Activated T-cell treated with anti-CD3 and anti-CD28 coated beads, Interleukin-2, amount 50 U/mL, for 48 hours (primary cell): Measurements from ENCODE around the gene AP2M1.
"Not testable (repeated sequence)": the region's sequence is repeated elsewhere in the genome, so short reads cannot be mapped to it uniquely, and the experiment has no call there.

ENCODE experiments used
- DNase-seq, 2 experiments: peaks; one replicate each; pipeline ENCODE4 v3.0.0-alpha.2; 2020

The AP2M1 gene

DNA sequence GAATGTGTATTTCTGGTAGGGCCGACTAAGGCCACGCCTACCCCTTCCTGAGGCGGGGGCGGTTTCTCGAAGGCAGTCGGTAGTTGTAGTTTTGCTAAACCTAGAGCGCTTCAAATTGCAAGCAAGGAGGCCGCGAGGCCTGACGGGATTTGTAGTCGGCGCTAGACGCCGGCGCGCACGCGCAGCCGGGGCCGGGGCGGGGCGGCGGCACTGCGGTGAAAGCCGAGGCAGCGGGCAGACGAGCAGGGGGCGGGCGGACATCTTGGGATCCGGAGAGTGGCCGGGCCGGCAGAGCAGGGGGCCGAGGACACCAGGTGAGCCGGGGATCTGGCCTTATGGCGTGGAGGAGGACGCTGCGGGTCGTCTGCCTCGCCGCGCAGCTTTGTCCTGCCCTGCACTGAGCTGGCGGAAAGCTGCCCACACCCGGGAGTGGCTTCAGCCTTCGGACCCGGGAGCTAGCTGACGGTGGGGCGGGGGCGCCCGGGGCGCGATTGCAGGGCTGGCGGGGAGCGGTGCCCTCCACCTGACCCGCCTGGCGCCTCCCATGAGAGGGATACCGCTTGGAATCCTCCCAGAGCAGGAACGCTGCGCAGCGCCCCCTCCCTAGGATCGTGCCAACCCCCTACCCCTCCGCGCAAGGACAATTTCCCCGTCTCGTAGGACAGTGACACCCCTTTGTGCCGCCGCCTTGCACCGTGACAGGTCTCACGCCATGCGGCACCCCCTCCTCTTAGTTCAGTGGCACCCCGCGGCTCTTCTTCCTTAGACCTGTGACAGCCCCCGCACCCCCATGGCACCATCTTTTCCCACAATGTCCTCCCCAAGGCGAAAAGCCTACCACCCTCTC, at the start of gene AP2M1:
Gene AP2M1, plus strand, starts transcription at position 210 of the 847 bp plus-strand sequence. CDS start 2,139 bp downstream, outside the sequence.
- DNase-seq: peak; percentile 97 to 98

DNA sequence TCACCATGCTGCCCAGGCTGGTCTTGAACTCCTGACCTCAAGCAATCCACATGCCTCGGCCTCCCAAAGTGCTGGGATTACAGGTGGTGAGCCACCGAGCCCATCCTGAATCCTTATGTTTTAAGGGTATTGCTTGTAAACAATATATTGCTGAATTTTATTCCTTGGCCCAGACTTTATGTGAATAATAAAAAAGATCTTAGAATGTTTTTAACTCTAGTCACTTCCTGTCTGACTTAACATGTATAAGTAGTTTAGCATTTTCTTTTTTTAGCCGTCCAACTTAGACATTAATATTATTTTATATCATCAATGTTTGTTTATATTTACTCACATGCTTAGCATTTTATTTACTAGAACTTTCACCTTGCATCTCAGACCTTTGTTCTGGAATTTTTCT, 48.6 kb upstream of the AP2M1 start:
- no peak for DNase-seq

DNA sequence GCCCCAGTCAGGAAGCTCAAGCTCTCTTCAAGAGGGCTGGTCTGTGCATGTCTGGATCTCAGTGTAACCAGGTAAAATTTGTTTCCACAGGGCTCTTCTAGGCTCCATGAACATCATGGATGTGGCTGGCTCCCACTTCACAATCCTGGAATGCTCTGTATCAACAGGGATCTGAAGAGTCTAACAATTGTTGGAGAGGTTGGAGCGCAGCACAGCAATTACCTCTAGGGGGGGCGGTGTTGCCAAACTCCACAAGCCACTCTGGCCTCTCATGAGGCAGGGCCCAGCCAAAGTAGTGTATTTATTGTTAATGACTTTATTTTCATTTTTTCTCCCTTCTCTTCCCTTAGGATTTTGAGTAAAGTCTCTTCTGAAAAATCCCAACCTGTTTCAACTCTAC, 45.6 kb upstream of the AP2M1 start:
- no peak for DNase-seq

DNA sequence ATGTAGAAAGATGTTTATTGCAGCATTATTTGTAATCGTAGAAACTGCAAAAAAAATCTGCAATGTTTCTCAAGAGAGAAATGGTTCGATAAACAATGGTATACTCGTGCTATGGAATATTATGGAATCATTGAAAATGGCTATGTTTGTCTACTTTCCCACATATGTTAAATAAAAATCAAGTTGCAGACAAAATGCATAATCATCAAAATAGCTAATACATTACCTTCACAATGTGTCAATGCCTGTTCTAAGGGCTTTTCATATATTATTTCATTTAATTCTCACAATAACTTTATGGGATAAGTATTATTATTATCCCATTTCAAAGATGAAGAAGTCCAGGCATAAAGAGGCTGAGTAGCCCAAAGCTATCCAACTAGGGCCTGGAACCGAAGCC, 41.7 kb upstream of the AP2M1 start:
- DNase-seq: no peak

DNA sequence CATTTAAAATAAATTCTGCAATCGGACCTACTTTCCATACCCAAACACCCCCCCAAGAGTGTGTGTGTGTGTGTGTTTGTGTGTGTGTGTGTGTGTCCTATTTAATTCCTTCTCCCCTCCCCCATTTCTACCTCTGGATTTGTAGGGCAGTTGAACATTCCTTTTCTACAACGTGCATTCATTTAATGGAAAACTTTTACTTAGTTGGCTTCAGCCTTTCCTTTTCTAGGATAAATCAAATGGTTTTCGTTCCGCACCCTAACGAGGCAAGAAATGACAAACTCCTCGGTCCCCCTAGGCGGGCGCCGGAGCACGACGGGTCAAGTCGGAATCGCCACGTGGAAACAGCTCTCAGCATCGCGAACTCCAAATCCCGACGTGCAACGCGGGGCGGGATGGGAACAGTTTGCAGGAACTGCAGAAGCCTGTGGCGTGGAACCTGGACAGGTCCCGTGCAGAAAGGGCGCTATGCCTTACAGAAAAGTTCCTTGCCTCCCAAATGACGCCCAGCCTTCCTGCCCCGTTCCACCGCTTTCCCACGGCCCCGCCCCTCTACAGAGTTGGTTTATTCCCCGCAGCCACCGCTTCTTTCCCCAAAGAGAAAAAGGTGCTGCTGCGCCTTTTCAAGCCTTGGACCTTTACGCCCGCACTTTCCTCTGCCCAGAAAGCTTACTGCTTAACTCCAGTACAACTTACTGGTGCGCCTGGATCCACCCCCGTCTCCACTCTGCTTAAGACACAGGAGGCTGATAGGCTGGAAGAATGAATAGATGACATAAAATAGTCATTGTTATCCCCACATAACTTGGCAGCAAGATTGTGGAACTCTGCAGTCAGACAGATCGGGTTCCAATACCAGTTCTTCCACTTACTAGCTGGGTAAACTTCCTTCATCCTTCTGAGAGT, 40.6 kb upstream of the AP2M1 start:
- DNase-seq: peak; percentile 77

DNA sequence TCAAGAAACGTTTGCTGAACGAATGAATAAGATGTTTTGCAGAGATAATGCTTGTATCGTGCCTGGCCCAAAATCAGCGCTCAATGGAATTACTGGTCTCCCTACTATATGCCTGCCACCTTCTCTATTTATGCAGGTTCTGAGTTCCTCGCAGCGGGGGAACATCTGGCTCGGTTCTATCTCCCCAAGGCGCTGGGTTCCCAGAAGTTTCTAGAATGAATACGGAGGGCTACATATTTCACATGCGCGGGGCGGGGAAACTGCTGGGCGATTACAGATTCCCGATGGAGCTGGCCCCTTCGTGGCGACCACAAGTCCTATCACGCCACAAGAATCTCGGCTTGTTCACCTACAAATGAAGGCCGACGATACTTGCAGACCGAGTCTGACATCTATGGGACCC, 39.9 kb upstream of the AP2M1 start:
- DNase-seq: no peak

DNA sequence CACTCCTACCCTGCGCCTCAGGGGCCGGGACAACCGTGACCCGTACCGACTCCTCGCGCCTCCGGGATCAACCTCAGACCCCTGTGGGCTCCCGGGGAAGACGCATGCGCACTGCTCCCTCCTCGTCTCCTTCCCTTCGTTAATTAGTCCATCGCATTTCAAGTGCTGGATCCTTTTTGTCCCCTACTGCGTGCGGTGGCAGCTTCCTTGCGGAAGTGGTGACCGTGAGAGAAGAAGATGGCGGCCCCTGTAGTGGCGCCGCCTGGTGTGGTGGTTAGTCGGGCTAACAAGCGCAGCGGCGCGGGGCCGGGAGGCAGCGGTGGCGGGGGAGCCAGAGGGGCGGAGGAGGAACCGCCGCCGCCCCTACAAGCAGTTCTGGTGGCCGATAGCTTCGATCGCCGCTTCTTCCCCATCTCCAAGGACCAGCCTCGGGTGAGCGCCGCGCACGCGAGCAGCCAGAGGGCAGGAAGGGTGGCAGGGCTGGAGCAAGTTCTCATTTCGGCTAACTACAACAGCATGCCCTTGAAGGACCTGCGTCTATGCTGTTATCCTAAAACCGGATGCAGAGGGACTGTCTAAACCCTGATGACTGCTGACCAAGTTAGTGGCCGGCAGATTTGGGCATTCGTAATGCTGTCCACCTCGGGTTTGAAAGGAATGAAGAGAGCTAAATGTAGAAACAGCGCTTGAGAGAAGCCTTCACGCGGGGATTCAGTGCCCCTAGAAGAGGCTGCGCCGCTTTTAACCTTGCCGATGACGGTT, 39.3 kb upstream of the AP2M1 start, which contains the start of gene EIF2B5:
Gene EIF2B5, plus strand, starts transcription at position 210 of the 762 bp plus-strand sequence. Its CDS starts 28 bp downstream, at position 238.
- peak; percentile 90 for DNase-seq

DNA sequence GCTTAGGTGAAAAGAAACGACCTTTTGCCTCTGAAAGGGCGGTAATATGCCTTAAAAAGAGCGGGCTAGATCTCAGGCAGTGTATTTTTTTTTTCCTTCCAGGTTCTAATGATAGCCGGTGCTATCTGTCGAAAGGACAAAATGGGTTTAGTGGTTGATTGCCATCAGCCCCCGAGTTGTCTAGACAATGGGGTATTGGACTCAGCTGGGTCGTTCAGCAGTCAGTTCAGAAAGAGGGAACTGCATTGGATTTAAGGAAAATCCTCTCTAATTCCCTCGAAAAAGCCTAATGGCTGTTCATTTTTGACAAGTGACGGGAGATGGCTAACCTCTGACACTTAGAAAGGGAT, 38.8 kb upstream of the AP2M1 start:
- no peak for DNase-seq

DNA sequence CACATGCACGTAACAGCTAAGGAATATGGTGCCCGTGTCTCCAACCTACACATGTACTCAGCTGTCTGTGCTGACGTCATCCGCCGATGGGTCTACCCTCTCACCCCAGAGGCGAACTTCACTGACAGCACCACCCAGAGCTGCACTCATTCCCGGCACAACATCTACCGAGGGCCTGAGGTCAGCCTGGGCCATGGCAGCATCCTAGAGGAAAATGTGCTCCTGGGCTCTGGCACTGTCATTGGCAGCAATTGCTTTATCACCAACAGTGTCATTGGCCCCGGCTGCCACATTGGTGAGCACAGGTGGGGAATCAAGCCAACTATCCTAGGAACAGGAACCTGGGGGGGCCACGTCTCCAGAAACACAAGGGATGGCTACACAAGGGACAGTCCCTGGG, 34.2 kb upstream of the AP2M1 start:
- DNase-seq: no peak

DNA sequence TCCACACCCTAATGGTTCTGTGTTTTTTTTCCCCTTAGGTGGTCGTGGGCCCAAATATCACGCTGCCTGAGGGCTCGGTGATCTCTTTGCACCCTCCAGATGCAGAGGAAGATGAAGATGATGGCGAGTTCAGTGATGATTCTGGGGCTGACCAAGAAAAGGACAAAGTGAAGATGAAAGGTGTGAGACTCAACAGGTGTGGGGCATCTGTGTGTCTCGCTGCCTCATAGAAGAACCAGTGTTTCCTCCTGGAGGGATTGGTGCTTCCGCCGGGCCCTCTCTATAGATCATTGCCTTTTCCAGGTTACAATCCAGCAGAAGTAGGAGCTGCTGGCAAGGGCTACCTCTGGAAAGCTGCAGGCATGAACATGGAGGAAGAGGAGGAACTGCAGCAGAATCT, 32.5 kb upstream of the AP2M1 start:
- no peak for DNase-seq

DNA sequence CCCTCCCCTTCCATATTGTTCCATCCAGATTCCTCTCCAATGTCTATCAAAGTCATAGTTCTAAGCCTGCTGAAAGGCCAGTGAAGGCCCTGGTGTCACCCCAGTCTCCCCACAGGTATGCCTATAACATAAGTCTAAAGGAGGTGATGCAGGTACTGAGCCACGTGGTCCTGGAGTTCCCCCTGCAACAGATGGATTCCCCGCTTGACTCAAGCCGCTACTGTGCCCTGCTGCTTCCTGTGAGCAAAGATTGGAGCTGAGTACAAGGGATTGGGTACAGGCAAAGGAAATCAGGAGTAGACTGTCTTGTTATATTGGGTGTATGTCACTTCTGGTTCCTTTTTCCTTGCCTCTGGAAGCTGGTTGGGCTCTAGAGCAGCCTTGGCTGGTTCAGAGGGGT, 31.3 kb upstream of the AP2M1 start:
- no peak for DNase-seq

DNA sequence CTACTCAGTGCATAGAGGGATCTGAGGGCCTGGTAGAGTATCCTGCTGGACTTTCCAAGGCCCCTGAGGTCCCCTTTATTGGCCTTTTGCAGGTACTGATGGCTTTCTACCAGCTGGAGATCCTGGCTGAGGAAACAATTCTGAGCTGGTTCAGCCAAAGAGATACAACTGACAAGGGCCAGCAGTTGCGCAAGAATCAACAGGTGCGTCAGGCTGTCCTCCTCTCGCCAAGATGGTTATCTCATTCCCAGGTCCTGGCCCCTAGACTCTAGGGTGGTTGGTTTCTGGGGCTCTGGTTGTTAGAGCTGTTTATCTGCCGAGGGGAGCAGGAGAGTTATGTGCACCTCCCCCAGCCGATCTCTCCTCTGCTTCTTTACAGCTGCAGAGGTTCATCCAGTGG, 30.1 kb upstream of the AP2M1 start:
- DNase-seq: no peak

DNA sequence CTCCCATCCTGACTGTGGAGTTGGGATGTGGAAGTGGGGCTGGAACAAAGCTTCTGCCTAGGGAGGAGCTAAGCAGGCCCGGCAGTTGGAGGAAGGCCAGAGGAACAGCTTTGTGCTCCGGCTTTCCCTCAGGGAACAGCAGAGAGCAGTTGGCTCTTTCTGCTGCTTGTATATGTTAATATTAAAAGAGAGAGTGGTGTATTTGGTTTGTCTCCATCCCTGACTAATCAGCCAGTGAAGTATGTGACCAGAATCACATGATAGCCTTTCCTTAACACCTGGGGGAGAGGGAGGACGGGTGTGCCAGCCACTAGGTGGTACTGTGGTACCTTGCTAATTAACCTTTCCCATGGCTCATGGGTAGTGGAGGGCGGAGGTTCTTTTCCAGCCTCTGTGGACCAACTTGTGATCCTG, 29.5 kb upstream of the AP2M1 start:
- DNase-seq: peak in 1 of 2 experiments; percentile 38

DNA sequence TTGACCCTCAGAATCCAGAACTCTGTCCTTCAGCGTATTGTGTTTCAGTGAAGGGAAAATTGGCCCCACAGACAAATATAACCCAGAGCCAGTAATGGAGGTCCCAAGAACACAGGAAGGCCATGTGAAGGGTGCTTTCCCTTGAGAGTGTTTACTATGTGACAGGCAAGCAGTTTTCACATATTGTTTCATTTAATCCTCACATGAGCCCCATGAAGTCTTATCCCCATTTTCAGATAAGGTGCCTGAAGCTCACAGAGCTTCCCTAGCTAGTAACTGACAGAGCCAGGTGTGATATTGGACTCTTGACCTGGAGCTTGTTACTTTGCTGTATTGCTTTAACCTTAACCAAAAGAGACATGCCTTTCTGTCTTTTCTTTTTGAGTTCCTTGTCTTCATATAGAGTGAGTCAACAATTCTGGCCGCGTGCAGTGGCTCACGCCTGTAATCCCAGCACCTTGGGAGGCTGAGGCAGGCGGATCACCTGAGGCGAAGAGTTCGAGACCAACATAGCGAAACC, 28.8 kb upstream of the AP2M1 start:
- no peak for DNase-seq

DNA sequence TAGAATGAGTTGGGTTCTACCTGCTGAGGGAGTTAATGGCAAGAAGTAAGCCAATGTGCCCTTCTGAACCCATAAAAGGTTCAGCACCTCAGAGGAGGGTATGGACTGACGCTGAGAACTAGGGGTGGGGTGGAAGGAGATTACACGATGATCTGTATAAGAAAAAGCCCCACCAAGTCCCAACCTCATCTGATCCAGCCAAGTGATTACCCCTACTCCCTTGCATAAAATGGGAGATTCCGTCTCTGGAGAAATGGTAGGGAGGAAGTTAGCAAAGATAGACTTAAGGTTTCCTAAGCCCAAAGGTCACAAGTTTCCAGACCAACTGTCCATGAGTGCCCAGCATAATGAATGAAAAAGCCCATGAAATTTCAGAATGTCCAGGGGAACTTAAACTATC, 26.6 kb upstream of the AP2M1 start:
- DNase-seq: no peak

DNA sequence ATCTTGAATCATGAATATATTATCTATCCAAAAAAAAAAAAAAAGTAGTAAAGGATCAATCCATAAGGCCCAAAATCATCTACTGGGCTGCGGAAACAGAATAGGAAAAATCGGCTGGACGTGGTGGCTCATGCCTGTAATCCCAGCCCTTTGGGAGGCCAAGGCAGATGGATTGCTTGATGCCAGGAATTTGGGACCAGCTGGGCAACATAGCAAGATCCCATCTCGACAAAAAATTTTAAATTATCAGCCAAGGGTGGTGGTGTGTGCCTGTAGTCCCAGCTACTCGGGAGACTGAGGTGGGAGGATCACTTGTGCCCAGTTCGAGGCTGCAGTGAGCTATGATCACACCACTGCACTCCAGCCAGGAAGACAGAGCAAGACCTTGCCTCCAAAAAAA, 25.5 kb upstream of the AP2M1 start:
- DNase-seq: no peak

DNA sequence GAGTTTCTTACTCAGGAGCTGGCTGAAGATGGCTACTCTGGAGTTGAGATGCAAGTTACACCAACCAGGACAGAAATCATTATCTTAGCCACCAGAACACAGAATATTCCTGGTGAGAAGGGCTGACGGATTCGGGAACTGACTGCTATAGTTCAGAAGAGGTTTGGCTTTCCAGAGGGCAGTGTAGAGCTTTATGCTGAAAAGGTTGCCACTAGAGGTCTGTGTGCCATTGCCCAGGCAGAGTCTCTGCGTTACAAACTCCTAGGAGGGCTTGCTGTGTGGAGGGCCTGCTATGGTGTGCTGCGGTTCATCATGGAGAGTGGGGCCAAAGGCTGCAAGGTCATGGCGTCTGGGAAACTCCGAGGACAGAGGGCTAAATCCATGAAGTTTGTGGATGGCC, 24.9 kb upstream of the AP2M1 start:
- not testable (repeated sequence) for DNase-seq

DNA sequence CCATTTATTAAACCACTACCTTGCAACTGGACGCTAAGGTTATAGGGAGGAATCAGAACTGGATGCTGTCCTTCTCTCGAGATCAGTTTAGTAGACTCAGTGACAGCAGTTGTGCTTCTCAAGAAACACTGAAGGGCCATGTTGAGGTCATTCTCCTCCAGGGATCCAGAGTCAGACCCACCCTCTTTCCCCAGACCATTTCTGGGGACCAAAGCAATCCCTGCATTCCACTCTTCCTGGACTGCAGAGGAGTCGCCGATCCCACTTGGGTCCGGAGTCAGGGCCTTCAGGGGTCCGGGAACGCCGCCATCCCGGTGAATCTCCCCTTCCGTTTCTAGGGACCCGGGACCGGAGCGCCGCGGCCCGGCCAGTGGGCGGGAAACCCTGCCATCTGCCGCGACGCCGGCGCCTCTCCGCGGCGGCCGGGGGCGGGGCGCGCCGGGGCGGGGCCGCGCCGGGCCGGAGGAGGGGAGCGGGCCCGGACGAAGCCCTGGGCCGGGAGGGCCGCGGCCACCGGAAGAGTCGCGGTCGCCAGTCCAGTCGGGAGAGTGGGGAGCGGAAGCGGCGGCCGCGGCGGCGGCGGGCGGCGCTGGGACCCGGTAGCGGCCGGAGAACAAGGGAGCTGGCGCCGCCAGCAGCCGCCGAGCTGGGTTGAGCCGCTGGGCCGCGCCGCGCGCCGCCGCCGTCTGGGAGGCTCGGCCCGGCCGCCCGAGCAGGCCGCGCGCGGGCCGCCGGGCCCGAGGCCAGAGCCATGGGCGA, 19.6 kb upstream of the AP2M1 start, which contains the start of gene DVL3:
Gene DVL3, plus strand, starts transcription at position 493 of the 759 bp plus-strand sequence. Its CDS starts 259 bp downstream, at position 752.
- DNase-seq: peak; percentile 63 to 72

DNA sequence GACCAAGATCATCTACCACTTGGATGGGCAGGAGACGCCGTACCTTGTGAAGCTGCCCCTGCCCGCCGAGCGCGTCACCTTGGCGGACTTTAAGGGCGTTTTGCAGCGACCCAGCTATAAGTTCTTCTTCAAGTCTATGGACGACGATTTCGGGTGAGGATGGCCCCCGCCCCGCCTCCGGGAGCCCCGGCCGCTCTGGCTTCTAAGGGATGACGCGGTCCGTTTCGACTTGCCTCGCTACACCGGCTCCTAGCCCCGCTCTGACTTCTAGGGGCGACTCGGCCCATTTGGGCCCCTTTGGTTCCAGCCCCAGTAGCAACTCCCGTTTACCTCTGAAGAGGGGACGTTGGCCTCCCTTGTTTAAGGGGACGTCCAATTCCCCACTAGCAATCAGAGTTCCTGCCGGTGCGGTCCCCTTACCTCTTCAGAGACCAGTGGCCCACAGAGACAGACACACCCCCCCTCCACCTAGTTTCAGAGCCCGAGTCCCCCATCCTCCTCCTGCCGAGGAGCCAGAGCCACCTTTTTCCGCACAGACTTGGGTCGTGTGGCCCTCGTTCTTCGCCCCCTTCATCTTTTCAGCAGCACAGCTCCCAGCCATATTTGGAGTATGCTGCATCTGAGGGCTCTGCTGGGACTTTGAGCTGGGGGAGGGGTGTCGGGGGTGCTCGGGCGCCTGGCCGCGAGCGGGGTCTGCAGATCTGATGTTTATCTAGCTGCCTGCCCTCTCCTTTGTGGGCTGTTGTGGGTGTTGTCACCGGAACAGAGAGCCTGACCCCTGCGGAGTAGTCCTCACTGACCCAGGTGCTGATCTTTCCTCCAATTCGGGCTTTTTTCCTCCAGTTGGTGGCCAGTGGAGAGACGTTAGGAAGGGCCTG, 18.8 kb upstream of the AP2M1 start:
- DNase-seq: peak; percentile 74 to 76

DNA sequence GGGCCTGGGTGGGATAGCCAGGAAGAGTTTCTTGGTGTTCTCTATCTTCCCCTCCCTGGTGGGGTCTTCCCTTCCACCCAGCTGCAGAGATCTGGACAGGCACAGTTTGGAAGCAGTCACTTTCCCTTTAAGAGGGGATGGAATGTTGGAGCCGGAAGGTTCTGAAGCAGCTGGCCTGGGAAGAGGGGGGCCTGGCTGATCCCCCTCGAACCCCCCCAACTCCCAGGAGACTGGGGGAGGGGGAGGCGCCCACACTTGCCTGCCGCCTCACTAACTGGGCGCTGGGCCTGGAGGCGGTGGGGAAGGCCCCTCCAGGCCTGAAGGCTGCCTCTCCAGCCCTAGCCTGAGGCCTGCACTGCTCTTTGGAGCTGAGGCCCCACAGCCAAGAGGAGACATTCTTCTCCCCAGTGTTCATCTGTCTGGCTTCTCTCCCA, 18.1 kb upstream of the AP2M1 start:
- DNase-seq: no peak

DNA sequence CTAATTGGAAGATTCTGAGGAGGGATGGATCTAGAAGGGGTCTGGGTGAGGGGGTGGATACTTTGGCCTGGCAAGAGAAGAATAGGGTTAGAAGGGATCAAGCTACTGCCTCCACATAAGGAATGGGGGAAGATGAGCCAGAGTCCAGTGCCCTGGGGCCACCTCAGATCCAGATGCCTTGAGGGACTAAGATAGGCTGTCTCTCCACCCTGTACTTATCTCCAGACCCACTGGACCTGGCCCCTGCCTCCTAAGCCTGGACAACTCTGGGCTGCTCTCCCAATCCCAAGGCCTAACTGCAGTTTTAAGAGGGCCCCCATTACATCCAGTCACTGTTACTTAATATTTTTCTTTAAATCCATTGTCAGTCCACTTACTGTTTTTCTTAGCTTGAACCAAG, 17.4 kb upstream of the AP2M1 start:
- no peak for DNase-seq
